Pancreas (tissue), 10 donors: ENCODE measurements around the gene TMPRSS11B. TPM values are rescaled to one million over a fixed set of nuclear protein-coding genes. Genes with fewer than 3 reads are reported as not detected.
"Not testable (repeated sequence)": the region's sequence is repeated elsewhere in the genome, so short reads cannot be mapped to it uniquely, and the experiment has no call there.

Experiments
- ATAC-seq, 4 donors: fragments of 200-7000 bp; cut with Tn5 transposase; one replicate each; pipeline versions ENCODE4 v1.8.0 to v1.9.1; 2020; ENCODE audit warnings: mild to moderate bottlenecking in 4 of 4, moderate library complexity in 4 of 4
- DNase-seq, 6 donors: peaks; one replicate each; pipeline ENCODE4 v3.0.0-alpha.2; 2020
- FAIRE-seq: peaks from 2 replicates; lab custom pipeline; 2012; peaks lifted over from hg19 to GRCh38; lab: Jason Lieb, UNC
- H3K27ac ChIP-seq, 4 donors: fragments of 200-600 bp; sonication (generic); 1 replicate in 3 of 4; 2 replicates in 1 of 4; pipeline versions ENCODE4 v1.5.0 to v1.8.0; 2020
- H3K27me3 ChIP-seq, 4 donors: fragments of 200-600 bp; one replicate each; pipeline ENCODE4 v1.8.0; 2021
- H3K36me3 ChIP-seq, 3 donors: fragments of 200-600 bp; sonication (generic) in 1 of 3; one replicate each; pipeline versions ENCODE4 v1.5.0 to v1.8.0; 2020 to 2021
- H3K4me1 ChIP-seq, 3 donors: fragments of 200-600 bp; one replicate each; pipeline ENCODE4 v1.8.0; 2021
- H3K4me3 ChIP-seq, 4 donors: fragments of 200-600 bp; sonication (generic) in 2 of 4; one replicate each; pipeline versions ENCODE4 v1.5.0 to v1.8.0; 2020 to 2021
- H3K9me3 ChIP-seq, 4 donors: fragments of 200-600 bp; one replicate each; pipeline ENCODE4 v1.8.0; 2021
- CTCF ChIP-seq, 4 donors: fragments of 200-600 bp; sonication (generic) in 3 of 4; IDR thresholded peaks; one replicate each; pipeline versions ENCODE4 v1.5.0 to v1.8.0; 2021; ENCODE audit warnings: antibody characterized with exemption in 4 of 4
- WGBS, 2 donors: extraction: QIAGEN DNeasy Blood & Tissue Kit; methylation state at CpG; one replicate each; pipeline ENCODE4 v1.1.7; 2013; 5-methylcytosine and 5-hydroxymethylcytosine counted together
- intact Hi-C, 3 donors: fragments of 100-400 bp; cut with DNase I; formaldehyde crosslinking; loops; one replicate each; pipeline versions ENCODE4 v1.11.1 to v1.14.2; 2022
- polyA plus RNA-seq, 2 donors: library from polyadenylated mRNA; stranded (reverse); fragments of 200-250 nt; gene quantifications; one replicate each; pipeline ENCODE4 v1.2.3, GENCODE V29; 2013
- total RNA-seq, 6 donors: library from RNA; stranded (reverse); fragmentation: NEBNext Ultra II Directional in 4 of 6; extraction: Animal tissue kit (Norgen Biotek cat#: 25700) in 4 of 6; gene quantifications; one replicate each; pipeline versions ENCODE4 v1.2.1 to v1.2.4, GENCODE V29; 2021 to 2023
- donor health status: healthy with polysubstance abuse.
- donor health status: DM: no; HTN: no; CAD: no; lungs with moderate emphysema.
- donor health status: DM: no; HTN: no; CAD: no.
- donor health status: control.
- donor health status: control.
- donor health status: Bipolar disorder and iron deficiency.
- donor health status: DM: yes; HTN: yes; CAD: no.
- donor health status: DM: no; HTN: no; CAD: no.
- donor health status: DM: no; HTN: no; CAD: no.
- donor health status: DM: yes; HTN: yes; CAD: no.

The TMPRSS11B gene
- total and polyA plus RNA-seq, 8 donors, result 0.07 TPM; not detected in 7

GRCh38 chr4:68209003-68209402 is 36.5 kb downstream of the TMPRSS11B start:
- Histone ChIP-seq H3K36me3 (no peaks in the 10 kb centered on the region), H3K4me3 (no peak overlapping the region), H3K27ac (no peak overlapping the region), H3K9me3 (no peaks in the 10 kb centered on the region), H3K27me3 (no peaks in the 10 kb centered on the region), H3K4me1 (no peaks in the 10 kb centered on the region)
- WGBS, 2 donors, result 60 to 74% methylated on average over 1 of the region's 1 CpG
- intact Hi-C loops, result no loop called here
- ATAC-seq (no peak), DNase-seq (no peak), FAIRE-seq (no peak)
- TF ChIP-seq CTCF (IDR thresholded peaks at IDR 0.05), result no peak

GRCh38 chr4:68194305-68194704 is 51.2 kb downstream of the TMPRSS11B start:
- H3K27ac ChIP-seq, H3K27me3 ChIP-seq, H3K4me1 ChIP-seq, H3K9me3 ChIP-seq, intact Hi-C loops, H3K4me3 ChIP-seq, H3K36me3 ChIP-seq, DNase-seq, FAIRE-seq, ATAC-seq: not testable (repeated sequence)
- WGBS, 2 donors, result 62 to 69% methylated on average over 5 of the region's 5 CpGs

GRCh38 chr4:68193194-68193593 is 52.3 kb downstream of the TMPRSS11B start:
- H3K27me3 ChIP-seq, result no peaks in the 10 kb centered on the region
- no peak for TF ChIP-seq CTCF (IDR thresholded peaks at IDR 0.05)
- FAIRE-seq, result no peak
- no peak overlapping the region for H3K4me3 ChIP-seq
- ATAC-seq, result no peak
- intact Hi-C loops, result no loop called here
- no peak overlapping the region for H3K27ac ChIP-seq
- no peaks in the 10 kb centered on the region for H3K9me3 ChIP-seq
- WGBS, 2 donors, result 44 to 49% methylated on average over 1 of the region's 1 CpG
- no peaks in the 10 kb centered on the region for H3K4me1 ChIP-seq
- DNase-seq, result no peak
- H3K36me3 ChIP-seq, result no peaks in the 10 kb centered on the region

GRCh38 chr4:68187145-68187544 is 58.3 kb downstream of the TMPRSS11B start:
- TF ChIP-seq CTCF (IDR thresholded peaks at IDR 0.05), result no peak
- H3K4me3 ChIP-seq, result no peak overlapping the region
- ATAC-seq (no peak), FAIRE-seq (no peak), DNase-seq (no peak)
- no peaks in the 10 kb centered on the region for H3K36me3 ChIP-seq
- no peaks in the 10 kb centered on the region for H3K4me1 ChIP-seq
- H3K27me3 ChIP-seq, result no peaks in the 10 kb centered on the region
- intact Hi-C loops, result no loop called here
- 50 to 68% methylated on average over 2 of the region's 2 CpGs for WGBS, 2 donors
- no peaks in the 10 kb centered on the region for H3K9me3 ChIP-seq
- no peak overlapping the region for H3K27ac ChIP-seq

GRCh38 chr4:68184923-68185322 is 60.6 kb downstream of the TMPRSS11B start:
- no peak for DNase-seq
- no peak overlapping the region for H3K27ac ChIP-seq
- ATAC-seq, result no peak
- no peak for TF ChIP-seq CTCF (IDR thresholded peaks at IDR 0.05)
- intact Hi-C loops, result no loop called here
- no peaks in the 10 kb centered on the region for H3K4me1 ChIP-seq
- H3K4me3 ChIP-seq, result no peak overlapping the region
- H3K9me3 ChIP-seq, result no peaks in the 10 kb centered on the region
- H3K36me3 ChIP-seq, result no peaks in the 10 kb centered on the region
- FAIRE-seq, result no peak
- no peaks in the 10 kb centered on the region for H3K27me3 ChIP-seq

GRCh38 chr4:68183417-68183816 is 62.1 kb downstream of the TMPRSS11B start:
- Histone ChIP-seq H3K36me3 (no peaks in the 10 kb centered on the region), H3K27ac (no peak overlapping the region), H3K4me1 (no peaks in the 10 kb centered on the region), H3K4me3 (no peak overlapping the region), H3K27me3 (no peaks in the 10 kb centered on the region), H3K9me3 (no peaks in the 10 kb centered on the region)
- no peak for FAIRE-seq
- no peak for TF ChIP-seq CTCF (IDR thresholded peaks at IDR 0.05)
- intact Hi-C loops, result no loop called here
- no peak for DNase-seq
- no peak for ATAC-seq
